ENCODE data around the gene IRF7.

GRCh38 chr11:593347-593746 lies 22.4 kb downstream of the IRF7 start:
- TF ChIP-seq CTCF (IDR thresholded peaks at IDR 0.05; ENCODE audit: low read depth, low read length): no peak
- TF ChIP-seq, protein P1, sequence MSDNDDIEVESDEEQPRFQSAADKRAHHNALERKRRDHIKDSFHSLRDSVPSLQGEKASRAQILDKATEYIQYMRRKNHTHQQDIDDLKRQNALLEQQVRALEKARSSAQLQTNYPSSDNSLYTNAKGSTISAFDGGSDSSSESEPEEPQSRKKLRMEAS (IDR thresholded peaks at IDR 0.05; ENCODE audit: low read depth, low read length): no peak
- no peak for TF ChIP-seq MYC (IDR thresholded peaks at IDR 0.05; ENCODE audit: low read depth, low read length)
